Measurements from ENCODE around the gene RBM10. TPM values are rescaled to one million over a fixed set of nuclear protein-coding genes. Genes with fewer than 3 reads are reported as not detected.

Gene RBM10
- polyA plus RNA-seq, 1 experiment = 19.6 TPM

GRCh38 chrX:47231167-47231566, 86.1 kb downstream of the RBM10 start:
- ChIA-PET POLR2A (no interaction called here), CTCF (interaction anchor here (0.7 kb wide), 1 partner anchor 154 kb away, joined by 3 read pairs; no protein-coding TSS in a partner anchor)
- H3K9me3 ChIP-seq (ENCODE audit: control insufficient read depth, insufficient read depth, low read length) = no peaks in the 10 kb centered on the region
- H3K4me3 ChIP-seq (ENCODE audit: low read depth, low read length) = no peak overlapping the region
- no peak overlapping the region for H3K27ac ChIP-seq (ENCODE audit: low read depth, low read length)
- no peaks in the 10 kb centered on the region for H3K27me3 ChIP-seq (ENCODE audit: control insufficient read depth, insufficient read depth, low read length)
- TF ChIP-seq, protein P1, sequence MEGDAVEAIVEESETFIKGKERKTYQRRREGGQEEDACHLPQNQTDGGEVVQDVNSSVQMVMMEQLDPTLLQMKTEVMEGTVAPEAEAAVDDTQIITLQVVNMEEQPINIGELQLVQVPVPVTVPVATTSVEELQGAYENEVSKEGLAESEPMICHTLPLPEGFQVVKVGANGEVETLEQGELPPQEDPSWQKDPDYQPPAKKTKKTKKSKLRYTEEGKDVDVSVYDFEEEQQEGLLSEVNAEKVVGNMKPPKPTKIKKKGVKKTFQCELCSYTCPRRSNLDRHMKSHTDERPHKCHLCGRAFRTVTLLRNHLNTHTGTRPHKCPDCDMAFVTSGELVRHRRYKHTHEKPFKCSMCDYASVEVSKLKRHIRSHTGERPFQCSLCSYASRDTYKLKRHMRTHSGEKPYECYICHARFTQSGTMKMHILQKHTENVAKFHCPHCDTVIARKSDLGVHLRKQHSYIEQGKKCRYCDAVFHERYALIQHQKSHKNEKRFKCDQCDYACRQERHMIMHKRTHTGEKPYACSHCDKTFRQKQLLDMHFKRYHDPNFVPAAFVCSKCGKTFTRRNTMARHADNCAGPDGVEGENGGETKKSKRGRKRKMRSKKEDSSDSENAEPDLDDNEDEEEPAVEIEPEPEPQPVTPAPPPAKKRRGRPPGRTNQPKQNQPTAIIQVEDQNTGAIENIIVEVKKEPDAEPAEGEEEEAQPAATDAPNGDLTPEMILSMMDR (IDR thresholded peaks at IDR 0.05; ENCODE audit: low read depth, low read length) = no peak
- no peak for DNase-seq (ENCODE audit: low read depth, low spot score)

DNA sequence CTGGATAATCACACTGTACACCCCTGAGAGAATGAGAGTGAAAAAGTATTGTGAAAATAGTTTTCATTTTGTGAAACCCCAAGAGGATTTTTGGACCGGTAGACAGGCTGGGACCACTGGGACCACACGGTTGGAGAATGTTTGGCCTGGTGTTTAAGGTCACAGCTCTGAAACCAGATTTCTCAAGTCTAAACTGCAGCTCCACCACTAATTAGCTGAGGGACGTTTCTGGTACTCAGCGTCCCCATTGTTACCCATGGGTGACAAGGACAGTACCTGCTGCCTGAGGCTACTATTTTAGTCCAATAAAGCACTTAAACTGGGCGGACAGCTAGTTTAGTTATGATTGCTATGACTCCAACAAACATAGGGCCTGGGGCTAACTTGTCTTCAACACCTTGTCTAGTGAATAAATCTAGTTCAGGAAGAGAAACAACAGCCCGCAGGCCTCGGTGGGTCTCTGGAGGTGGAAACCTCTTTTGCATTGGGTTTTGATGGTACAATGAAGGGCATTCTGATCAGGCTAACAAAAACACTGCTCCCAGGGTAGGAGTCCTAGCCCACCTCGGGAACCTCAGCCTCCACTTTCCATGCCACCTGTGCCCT, 87.3 kb downstream of the RBM10 start:
- CTCF ChIA-PET = interaction anchor here (1.2 kb wide), 1 partner anchor 54 kb away, joined by 3 read pairs; no protein-coding TSS in a partner anchor
- Histone ChIP-seq H3K27ac (ENCODE audit: low read depth, low read length) (peak overlapping the region; percentile 98), H3K27me3 (ENCODE audit: control insufficient read depth, insufficient read depth, low read length) (no peaks in the 10 kb centered on the region), H3K9me3 (ENCODE audit: control insufficient read depth, insufficient read depth, low read length) (no peaks in the 10 kb centered on the region), H3K4me3 (ENCODE audit: low read depth, low read length) (peak overlapping the region; percentile 76)
- DNase-seq (ENCODE audit: low read depth, low spot score) = no peak
- TF ChIP-seq, protein P1 (IDR thresholded peaks at IDR 0.05; ENCODE audit: low read depth, low read length) = no peak
- POLR2A ChIA-PET = interaction anchor here (0.7 to 1.6 kb wide), 3 partner anchors 15 to 152 kb away, joined by 3 to 14 read pairs (median 5); partner anchors contain the start of gene CDK16

- DNase-seq (ENCODE audit: low read depth, low spot score) = no peak
- CTCF ChIA-PET = interaction anchor here (0.6 to 1.2 kb wide), 2 partner anchors 53 to 293 kb away, joined by 3 to 7 read pairs; no protein-coding TSS in a partner anchor
These were observed 87.8 kb downstream of the RBM10 start, which contains the start of gene USP11 for GRCh38 chrX:47232803-47233332. Gene USP11, plus strand, starts transcription at chrX:47233009. Its CDS starts 35 bp downstream, at chrX:47233044.

GRCh38 chrX:47233333-47234113, 88.5 kb downstream of the RBM10 start:
- TF ChIP-seq, protein P1 (IDR thresholded peaks at IDR 0.05; ENCODE audit: low read depth, low read length) = no peak
- POLR2A ChIA-PET = interaction anchor here (0.6 to 1.6 kb wide), 6 partner anchors 16 to 290 kb away, joined by 3 to 14 read pairs (median 4); partner anchors contain the start of gene CDK16
- CTCF ChIA-PET = interaction anchor here (0.6 to 1.2 kb wide), 2 partner anchors 52 to 293 kb away, joined by 3 to 7 read pairs; no protein-coding TSS in a partner anchor
- H3K4me3 ChIP-seq (ENCODE audit: low read depth, low read length) = peak overlapping the region; percentile 76
- DNase-seq (ENCODE audit: low read depth, low spot score) = peak; percentile 93
- no peaks in the 10 kb centered on the region for H3K27me3 ChIP-seq (ENCODE audit: control insufficient read depth, insufficient read depth, low read length)
- peak overlapping the region; percentile 98 for H3K27ac ChIP-seq (ENCODE audit: low read depth, low read length)
- H3K9me3 ChIP-seq (ENCODE audit: control insufficient read depth, insufficient read depth, low read length) = no peaks in the 10 kb centered on the region

More at GRCh38 chrX:47232803-47233332, 87.8 kb downstream of the RBM10 start, which contains the start of gene USP11:
- TF ChIP-seq, protein P1 (IDR thresholded peaks at IDR 0.05; ENCODE audit: low read depth, low read length) = no peak
- peak within 1 kb of the TSS; percentile 98 for H3K27ac ChIP-seq (ENCODE audit: low read depth, low read length)
- no peaks in the 10 kb centered on the region for H3K9me3 ChIP-seq (ENCODE audit: control insufficient read depth, insufficient read depth, low read length)
- no peaks in the 10 kb centered on the region for H3K27me3 ChIP-seq (ENCODE audit: control insufficient read depth, insufficient read depth, low read length)
- H3K4me3 ChIP-seq (ENCODE audit: low read depth, low read length) = peak within 1 kb of the TSS; percentile 76
- POLR2A ChIA-PET = interaction anchor here (0.6 to 1.6 kb wide), 6 partner anchors 15 to 290 kb away, joined by 3 to 14 read pairs (median 4); partner anchors contain the start of gene CDK16
